Inflammatory macrophage treated with lipopolysaccharide for 1 hour (primary cell): Measurements from ENCODE around the gene L3MBTL4.
A peak's percentile ranks its signal among the peaks of the same experiment; 100 is the strongest.

ENCODE experiments used
- DNase-seq, 2 donors: peaks; one replicate each; pipeline ENCODE4 v3.0.0-alpha.2; 2020 to 2022

Gene L3MBTL4

GRCh38 chr18:5979176-5979888 is 435.4 kb downstream of the L3MBTL4 start:
- DNase-seq = no peak

- no peak for DNase-seq
These were observed 437.7 kb downstream of the L3MBTL4 start for GRCh38 chr18:5977022-5977421.

- peak; percentile 26 to 36 for DNase-seq
These were observed 439.4 kb downstream of the L3MBTL4 start for GRCh38 chr18:5975111-5976002.

- DNase-seq = no peak
These were observed 440.0 kb downstream of the L3MBTL4 start for GRCh38 chr18:5974696-5975095.

- peak in 1 of 2 donors; percentile 7 for DNase-seq
These were observed 441.6 kb downstream of the L3MBTL4 start for GRCh38 chr18:5973099-5973498.

GRCh38 chr18:5972298-5972697 is 442.4 kb downstream of the L3MBTL4 start:
- no peak for DNase-seq

- DNase-seq = no peak
These were observed 444.7 kb downstream of the L3MBTL4 start for GRCh38 chr18:5969989-5970403.

- no peak for DNase-seq
These were observed 445.2 kb downstream of the L3MBTL4 start for GRCh38 chr18:5969355-5969988.

- no peak for DNase-seq
These were observed 447.0 kb downstream of the L3MBTL4 start for GRCh38 chr18:5967666-5968065.

GRCh38 chr18:5967007-5967406 is 447.7 kb downstream of the L3MBTL4 start:
- no peak for DNase-seq

GRCh38 chr18:5966514-5966913 is 448.2 kb downstream of the L3MBTL4 start:
- DNase-seq = no peak

GRCh38 chr18:5964996-5965395 is 449.7 kb downstream of the L3MBTL4 start:
- no peak for DNase-seq

- no peak for DNase-seq
These were observed 450.1 kb downstream of the L3MBTL4 start for GRCh38 chr18:5964596-5964995.

GRCh38 chr18:5964108-5964507 is 450.6 kb downstream of the L3MBTL4 start:
- DNase-seq = no peak

GRCh38 chr18:5963267-5963666 is 451.4 kb downstream of the L3MBTL4 start:
- DNase-seq = no peak

GRCh38 chr18:5962362-5962761 is 452.3 kb downstream of the L3MBTL4 start:
- no peak for DNase-seq

GRCh38 chr18:5961828-5962150 is 452.9 kb downstream of the L3MBTL4 start:
- no peak for DNase-seq

GRCh38 chr18:5961097-5961827 is 453.4 kb downstream of the L3MBTL4 start:
- DNase-seq = no peak

GRCh38 chr18:5958822-5959221 is 455.9 kb downstream of the L3MBTL4 start:
- DNase-seq = no peak

GRCh38 chr18:5955861-5956260 is 458.9 kb downstream of the L3MBTL4 start:
- no peak for DNase-seq

GRCh38 chr18:5951515-5952091 is 463.1 kb downstream of the L3MBTL4 start:
- no peak for DNase-seq

- no peak for DNase-seq
These were observed 465.9 kb downstream of the L3MBTL4 start for GRCh38 chr18:5948781-5949180.

- no peak for DNase-seq
These were observed 466.5 kb downstream of the L3MBTL4 start for GRCh38 chr18:5948237-5948636.
